HCT116 (cell line): Measurements from ENCODE around the gene SPOCD1. TPM values are rescaled to one million over a fixed set of nuclear protein-coding genes. Genes with fewer than 3 reads are reported as not detected.

Experiments used
- ATAC-seq: fragments of 200-7000 bp; cut with Tn5 transposase; 2 replicates; pipeline ENCODE4 v1.9.1; 2020; ENCODE audit warnings: mild to moderate bottlenecking, moderate library complexity
- Bru-seq: library from RNA; stranded (reverse); fragments of 400-500 nt; gene quantifications from one replicate; lab custom pipeline; 2021; lab: Mats Ljungman, UMichigan
- BruChase-seq, 2 experiments: library from RNA; stranded (reverse); fragments of 400-500 nt; gene quantifications; one replicate each; lab custom pipeline; 2021; lab: Mats Ljungman, UMichigan
- BruUV-seq: library from RNA; stranded (reverse); fragments of 400-500 nt; replicated peaks from 2 replicates; lab custom pipeline; 2021; lab: Mats Ljungman, UMichigan
- CTCF ChIA-PET: fragments of 300-600 bp; sonication (Branson Sonifier 250); formaldehyde crosslinking; loops from one replicate; lab custom pipeline; 2021; ENCODE audit warnings: antibody characterized with exemption; lab: Charles Lee
- POLR2A ChIA-PET: fragments of 300-600, 350-600 bp; sonication (Branson Sonifier 250); formaldehyde crosslinking; loops from one replicate; lab custom pipeline; 2021; ENCODE audit warnings: antibody characterized with exemption; lab: Charles Lee
- RAD21 ChIA-PET, 2 experiments: fragments of 300-600 bp; sonication (Branson Sonifier 250); formaldehyde crosslinking; loops; one replicate each; lab custom pipeline; 2023; ENCODE audit warnings: low total read pairs in 2 of 2; ENCODE audit not compliant: uncharacterized antibody in 2 of 2, unreplicated experiment in 2 of 2, low non-redundant PET in 1 of 2; lab: Charles Lee
- DNase-seq: peaks from one replicate; pipeline ENCODE4 v3.0.0-alpha.2; 2010; ENCODE audit warnings: low read depth, low spot score
- H2AFZ ChIP-seq: fragments of 200-600 bp; shearing (Covaris generic), sonication (generic); 2 replicates; pipeline ENCODE4 v1.6.1; 2017; ENCODE audit warnings: low read depth, mixed run types, mixed read lengths, antibody characterized with exemption, low read length; ENCODE audit not compliant: poor library complexity, severe bottlenecking
- H3K27ac ChIP-seq: 2 replicates; pipeline ENCODE4 v1.5.1; 2012; ENCODE audit warnings: low read depth, low read length
- H3K27me3 ChIP-seq: fragments of 200-600 bp; sonication (generic); 2 replicates; pipeline ENCODE4 v1.6.1; 2016; ENCODE audit warnings: mixed run types, low read length, mixed read lengths; ENCODE audit not compliant: insufficient read depth
- H3K36me3 ChIP-seq, 2 experiments: fragments of 200-500 bp in 1 of 2; fragments of 200-600 bp in 1 of 2; sonication (Bioruptor generic) in 1 of 2; sonication (generic) in 1 of 2; 2 replicates each; pipeline versions ENCODE4 v1.5.1 to v1.6.1; 2014 to 2016; ENCODE audit warnings: low read length in 2 of 2, inconsistent platforms in 1 of 2, mixed read lengths in 1 of 2, mixed run types in 1 of 2; ENCODE audit not compliant: insufficient read depth in 2 of 2, control insufficient read depth in 1 of 2
- H3K4me1 ChIP-seq, 2 experiments: fragments of 200-600 bp in 1 of 2; sonication (generic) in 1 of 2; 2 replicates each; pipeline versions ENCODE4 v1.5.1 to v1.6.1; 2012 to 2017; ENCODE audit warnings: low read length in 2 of 2, inconsistent platforms in 1 of 2, mild to moderate bottlenecking in 1 of 2, mixed read lengths in 1 of 2, mixed run types in 1 of 2, moderate library complexity in 1 of 2; ENCODE audit not compliant: insufficient read depth in 2 of 2, control insufficient read depth in 1 of 2
- H3K4me2 ChIP-seq: fragments of 200-600 bp; sonication (generic); 2 replicates; pipeline ENCODE4 v1.6.1; 2017; ENCODE audit warnings: mixed run types, low read length, mixed read lengths
- H3K4me3 ChIP-seq, 2 experiments: fragments of 200-600 bp in 1 of 2; sonication (generic) in 1 of 2; replicated peaks in 1 of 2; 2 replicates each; pipeline ENCODE4 v1.5.1; 2011 to 2016; ENCODE audit warnings: low read length in 2 of 2, control low read depth in 1 of 2, low read depth in 1 of 2, mild to moderate bottlenecking in 1 of 2, mixed read lengths in 1 of 2, mixed run types in 1 of 2
- H3K79me2 ChIP-seq: fragments of 200-600 bp; sonication (generic); 2 replicates; pipeline ENCODE4 v1.6.1; 2017; ENCODE audit warnings: mild to moderate bottlenecking, mixed run types, low read length, moderate library complexity, mixed read lengths; ENCODE audit not compliant: insufficient read depth
- H3K9ac ChIP-seq: fragments of 200-600 bp; sonication (generic); 2 replicates; pipeline ENCODE4 v1.6.1; 2016; ENCODE audit warnings: low read length, mixed read lengths
- H3K9me2 ChIP-seq: fragments of 200-600 bp; sonication (generic), shearing (Covaris generic); 2 replicates; pipeline ENCODE4 v1.6.1; 2017; ENCODE audit warnings: mixed run types, mild to moderate bottlenecking, moderate library complexity; ENCODE audit not compliant: insufficient read depth
- H3K9me3 ChIP-seq, 2 experiments: fragments of 200-500 bp in 1 of 2; fragments of 200-600 bp in 1 of 2; sonication (Bioruptor generic) in 1 of 2; sonication (generic) in 1 of 2; 2 replicates each; pipeline ENCODE4 v1.6.1; 2014 to 2017; ENCODE audit warnings: low read length in 2 of 2, mixed read lengths in 2 of 2, inconsistent platforms in 1 of 2, low read depth in 1 of 2, mild to moderate bottlenecking in 1 of 2, mixed run types in 1 of 2, moderate library complexity in 1 of 2; ENCODE audit not compliant: control insufficient read depth in 1 of 2, insufficient read depth in 1 of 2
- H4K20me1 ChIP-seq: fragments of 200-600 bp; sonication (generic), shearing (Covaris generic); 2 replicates; pipeline ENCODE4 v1.6.1; 2017; ENCODE audit warnings: mixed run types, mild to moderate bottlenecking, moderate library complexity; ENCODE audit not compliant: insufficient read depth
- ATF3 ChIP-seq: IDR thresholded peaks from 2 replicates; pipeline ENCODE4 v1.6.1; 2012
- CBX3 ChIP-seq: IDR thresholded peaks from 2 replicates; pipeline ENCODE4 v1.6.1; 2012; ENCODE audit warnings: low read depth
- CEBPB ChIP-seq: IDR thresholded peaks from 2 replicates; pipeline ENCODE4 v1.6.1; 2012; ENCODE audit warnings: low read depth
- CTCF ChIP-seq, 3 experiments: fragments of 200-600 bp in 1 of 3; sonication (generic) in 1 of 3; IDR thresholded peaks in 2 of 3; conservative IDR thresholded peaks in 1 of 3; 2 replicates each; pipeline ENCODE4 v1.5.1; 2012 to 2017; ENCODE audit warnings: low read depth in 2 of 3, low read length in 2 of 3, antibody characterized with exemption in 1 of 3, borderline replicate concordance in 1 of 3, control low read depth in 1 of 3, mild to moderate bottlenecking in 1 of 3, mixed read lengths in 1 of 3, mixed run types in 1 of 3, moderate library complexity in 1 of 3; ENCODE audit not compliant: insufficient read depth in 1 of 3
- EGR1 ChIP-seq: IDR thresholded peaks from 2 replicates; pipeline ENCODE4 v1.6.1; 2012; ENCODE audit warnings: low read depth
- EZH2 ChIP-seq: fragments of 200-600 bp; sonication (generic); IDR thresholded peaks from 2 replicates; pipeline ENCODE4 v1.6.1; 2017; ENCODE audit warnings: antibody characterized with exemption, mixed run types
- FOSL1 ChIP-seq: IDR thresholded peaks from 2 replicates; pipeline ENCODE4 v1.6.1; 2012; ENCODE audit warnings: low read depth
- JUND ChIP-seq: IDR thresholded peaks from 2 replicates; pipeline ENCODE4 v1.6.1; 2012
- MAX ChIP-seq: IDR thresholded peaks from 2 replicates; pipeline ENCODE4 v1.6.1; 2012
- POLR2A ChIP-seq: IDR thresholded peaks from 2 replicates; pipeline ENCODE4 v1.7.0; 2011; ENCODE audit warnings: borderline replicate concordance; ENCODE audit not compliant: insufficient read depth, insufficient read length; ENCODE audit errors: extremely low read depth
- POLR2AphosphoS5 ChIP-seq: IDR thresholded peaks from 2 replicates; pipeline ENCODE4 v1.6.1; 2011; ENCODE audit warnings: mild to moderate bottlenecking, low read depth, low read length, moderate library complexity
- SP1 ChIP-seq: IDR thresholded peaks from 2 replicates; pipeline ENCODE4 v1.6.1; 2012; ENCODE audit warnings: low read depth
- SRF ChIP-seq: IDR thresholded peaks from 2 replicates; pipeline ENCODE4 v1.6.1; 2012; ENCODE audit warnings: low read depth
- ZFX ChIP-seq: fragments of 450-650 bp; IDR thresholded peaks from 2 replicates; pipeline ENCODE4 v1.6.1; 2017
- ZNF274 ChIP-seq: fragments of 200-500 bp; sonication (Bioruptor generic); IDR thresholded peaks from 2 replicates; pipeline ENCODE4 v1.6.1; 2014; ENCODE audit warnings: mild to moderate bottlenecking, low read depth, low read length, inconsistent platforms
- intact Hi-C: fragments of 100-400 bp; cut with micrococcal nuclease; formaldehyde crosslinking; loops from 2 replicates; pipeline ENCODE4 v1.10.0; 2022
- long read RNA-seq: library from polyadenylated mRNA; unstranded; transcript quantifications from one replicate; pipeline ENCODE4 v2.0.0, GENCODE V29; 2021; ENCODE audit not compliant: unreplicated experiment
- polyA plus RNA-seq: library from polyadenylated mRNA; unstranded; fragments of >200 nt; gene quantifications from 2 replicates; pipeline ENCODE4 v1.2.1, GENCODE V29; 2012; ENCODE audit warnings: missing spikeins
- total RNA-seq: library from RNA; stranded (reverse); gene quantifications from one replicate; pipeline ENCODE4 v1.2.1, GENCODE V29; 2021; ENCODE audit not compliant: unreplicated experiment
- TF ChIP-seq, protein P1 (sequence below): IDR thresholded peaks from 2 replicates; pipeline ENCODE4 v1.6.1; 2011; ENCODE audit warnings: mild to moderate bottlenecking, low read length, moderate library complexity; ENCODE audit not compliant: insufficient replicate concordance; ENCODE audit errors: extremely low read depth
- TF ChIP-seq, protein P2 (sequence below): IDR thresholded peaks from 2 replicates; pipeline ENCODE4 v1.6.1; 2012; ENCODE audit warnings: low read depth

Gene SPOCD1
- total RNA-seq (5.0 TPM), Bru-seq, nascent RNA (percentile 45 among the genes with signal in this experiment), BruChase-seq, experiment 1, labeled RNA remaining after a 6-hour chase (percentile 47 among the genes with signal in this experiment), BruChase-seq, experiment 2, labeled RNA remaining after a 2-hour chase (percentile 51 among the genes with signal in this experiment)
- polyA plus RNA-seq = 3.0 and 3.5 TPM in 2 replicates
- long read RNA-seq, partial matches to known transcripts = 1 of 3 reads
- long read RNA-seq, other reads (novel, unspliced or antisense) = 2 of 3 reads

GRCh38 chr1:31815752-31816500 is at the start of gene SPOCD1:
TSS of gene SPOCD1 (minus strand) at chr1:31816022. CDS start at chr1:31815333, 689 bp downstream.
- no peaks in the 10 kb centered on the region for H3K79me2 ChIP-seq
- H3K4me1 ChIP-seq = peaks cover 3 to 12% of the 10 kb centered on the region in 2 experiments; a peak in 3 of 4 replicates
- peak; percentile 83 for DNase-seq
- H3K9me3 ChIP-seq = no peaks in the 10 kb centered on the region
- H3K4me2 ChIP-seq = peak within 1 kb of the TSS; percentile 81
- no peak within 1 kb of the TSS; the same call in 1 of the 2 replicates for H3K27ac ChIP-seq
- H2AFZ ChIP-seq = no peak within 1 kb of the TSS
- no peaks in the 10 kb centered on the region for H3K36me3 ChIP-seq
- intact Hi-C loops = loop anchor here (1.0 to 10.0 kb wide), 3 partner anchors 148 to 249 kb away; no protein-coding TSS in a partner anchor
- BruUV-seq = no TSS peak
- H4K20me1 ChIP-seq = no peaks in the 10 kb centered on the region
- ChIA-PET CTCF (interaction anchor here (0.6 to 3.3 kb wide), 15 partner anchors 10 to 171 kb away, joined by 3 to 23 read pairs (median 4); partner anchors contain the start of gene PEF1), POLR2A (interaction anchor here (0.9 kb wide), 1 partner anchor 162 kb away, joined by 3 read pairs; no protein-coding TSS in a partner anchor), RAD21 (interaction anchor here (0.6 to 1.5 kb wide), 3 partner anchors 19 to 148 kb away, joined by 3 to 5 read pairs (median 3); no protein-coding TSS in a partner anchor)
- peak within 1 kb of the TSS; percentile 53 for H3K9ac ChIP-seq
- no peaks in the 10 kb centered on the region for H3K27me3 ChIP-seq
- ATAC-seq = peak; percentile 97
- no peaks in the 10 kb centered on the region for H3K9me2 ChIP-seq
- peak within 1 kb of the TSS; percentile 54 to 60 for H3K4me3 ChIP-seq
- TF ChIP-seq CEBPB (no peak), EZH2 (no peak), SRF (no peak), JUND (no peak), ATF3 (no peak), CBX3 (peak; percentile 97), SP1 (no peak; the same call in 1 of the 2 replicates), CTCF (IDR thresholded peaks at IDR 0.05 in 2 of 3, conservative IDR thresholded peaks at IDR 0.05 in 1 of 3; ENCODE audit: borderline replicate concordance in 1 of 3, insufficient read depth in 1 of 3, low read depth in 2 of 3, low read length in 2 of 3) (peak; percentile 90 to 96 (median 95)), MAX (peak; percentile 86), EGR1 (peak; percentile 98), POLR2AphosphoS5 (peak; percentile 82), ZNF274 (no peak), ZFX (no peak), POLR2A (peak; percentile 36), FOSL1 (no peak)
- TF ChIP-seq, protein P1, sequence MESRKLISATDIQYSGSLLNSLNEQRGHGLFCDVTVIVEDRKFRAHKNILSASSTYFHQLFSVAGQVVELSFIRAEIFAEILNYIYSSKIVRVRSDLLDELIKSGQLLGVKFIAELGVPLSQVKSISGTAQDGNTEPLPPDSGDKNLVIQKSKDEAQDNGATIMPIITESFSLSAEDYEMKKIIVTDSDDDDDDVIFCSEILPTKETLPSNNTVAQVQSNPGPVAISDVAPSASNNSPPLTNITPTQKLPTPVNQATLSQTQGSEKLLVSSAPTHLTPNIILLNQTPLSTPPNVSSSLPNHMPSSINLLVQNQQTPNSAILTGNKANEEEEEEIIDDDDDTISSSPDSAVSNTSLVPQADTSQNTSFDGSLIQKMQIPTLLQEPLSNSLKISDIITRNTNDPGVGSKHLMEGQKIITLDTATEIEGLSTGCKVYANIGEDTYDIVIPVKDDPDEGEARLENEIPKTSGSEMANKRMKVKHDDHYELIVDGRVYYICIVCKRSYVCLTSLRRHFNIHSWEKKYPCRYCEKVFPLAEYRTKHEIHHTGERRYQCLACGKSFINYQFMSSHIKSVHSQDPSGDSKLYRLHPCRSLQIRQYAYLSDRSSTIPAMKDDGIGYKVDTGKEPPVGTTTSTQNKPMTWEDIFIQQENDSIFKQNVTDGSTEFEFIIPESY = no peak
- TF ChIP-seq, protein P2, sequence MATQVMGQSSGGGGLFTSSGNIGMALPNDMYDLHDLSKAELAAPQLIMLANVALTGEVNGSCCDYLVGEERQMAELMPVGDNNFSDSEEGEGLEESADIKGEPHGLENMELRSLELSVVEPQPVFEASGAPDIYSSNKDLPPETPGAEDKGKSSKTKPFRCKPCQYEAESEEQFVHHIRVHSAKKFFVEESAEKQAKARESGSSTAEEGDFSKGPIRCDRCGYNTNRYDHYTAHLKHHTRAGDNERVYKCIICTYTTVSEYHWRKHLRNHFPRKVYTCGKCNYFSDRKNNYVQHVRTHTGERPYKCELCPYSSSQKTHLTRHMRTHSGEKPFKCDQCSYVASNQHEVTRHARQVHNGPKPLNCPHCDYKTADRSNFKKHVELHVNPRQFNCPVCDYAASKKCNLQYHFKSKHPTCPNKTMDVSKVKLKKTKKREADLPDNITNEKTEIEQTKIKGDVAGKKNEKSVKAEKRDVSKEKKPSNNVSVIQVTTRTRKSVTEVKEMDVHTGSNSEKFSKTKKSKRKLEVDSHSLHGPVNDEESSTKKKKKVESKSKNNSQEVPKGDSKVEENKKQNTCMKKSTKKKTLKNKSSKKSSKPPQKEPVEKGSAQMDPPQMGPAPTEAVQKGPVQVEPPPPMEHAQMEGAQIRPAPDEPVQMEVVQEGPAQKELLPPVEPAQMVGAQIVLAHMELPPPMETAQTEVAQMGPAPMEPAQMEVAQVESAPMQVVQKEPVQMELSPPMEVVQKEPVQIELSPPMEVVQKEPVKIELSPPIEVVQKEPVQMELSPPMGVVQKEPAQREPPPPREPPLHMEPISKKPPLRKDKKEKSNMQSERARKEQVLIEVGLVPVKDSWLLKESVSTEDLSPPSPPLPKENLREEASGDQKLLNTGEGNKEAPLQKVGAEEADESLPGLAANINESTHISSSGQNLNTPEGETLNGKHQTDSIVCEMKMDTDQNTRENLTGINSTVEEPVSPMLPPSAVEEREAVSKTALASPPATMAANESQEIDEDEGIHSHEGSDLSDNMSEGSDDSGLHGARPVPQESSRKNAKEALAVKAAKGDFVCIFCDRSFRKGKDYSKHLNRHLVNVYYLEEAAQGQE = no peak
